ENCODE data around the gene SLC35F4. TPM values are rescaled to one million over a fixed set of nuclear protein-coding genes. Genes with fewer than 3 reads are reported as not detected.

SLC35F4 gene
- total and polyA plus RNA-seq, 2 of the 4 experiments (the other 2 are of a cell fraction) = not detected

- no peak overlapping the region for H3K14ac ChIP-seq (replicated peaks; ENCODE audit: low read depth, low read length)
- no peak overlapping the region for H2AK5ac ChIP-seq (ENCODE audit: low read depth, low read length)
- no peak overlapping the region for H2BK5ac ChIP-seq (ENCODE audit: low read depth, low read length, poor library complexity, severe bottlenecking)
- no peak overlapping the region for H2AFZ ChIP-seq (replicated peaks; ENCODE audit: low read length, poor library complexity)
- no TSS peak for BruUV-seq (replicated peaks)
- H3K36me3 ChIP-seq (ENCODE audit: control insufficient read depth, insufficient read depth, low read length) = no peaks in the 10 kb centered on the region
- no peak for TF ChIP-seq NFE2L2 (IDR thresholded peaks at IDR 0.05; ENCODE audit: low read depth, low read length)
- no peak for TF ChIP-seq CHD1 (IDR thresholded peaks at IDR 0.05; ENCODE audit: low read depth, low read length)
- TF ChIP-seq, protein P1, sequence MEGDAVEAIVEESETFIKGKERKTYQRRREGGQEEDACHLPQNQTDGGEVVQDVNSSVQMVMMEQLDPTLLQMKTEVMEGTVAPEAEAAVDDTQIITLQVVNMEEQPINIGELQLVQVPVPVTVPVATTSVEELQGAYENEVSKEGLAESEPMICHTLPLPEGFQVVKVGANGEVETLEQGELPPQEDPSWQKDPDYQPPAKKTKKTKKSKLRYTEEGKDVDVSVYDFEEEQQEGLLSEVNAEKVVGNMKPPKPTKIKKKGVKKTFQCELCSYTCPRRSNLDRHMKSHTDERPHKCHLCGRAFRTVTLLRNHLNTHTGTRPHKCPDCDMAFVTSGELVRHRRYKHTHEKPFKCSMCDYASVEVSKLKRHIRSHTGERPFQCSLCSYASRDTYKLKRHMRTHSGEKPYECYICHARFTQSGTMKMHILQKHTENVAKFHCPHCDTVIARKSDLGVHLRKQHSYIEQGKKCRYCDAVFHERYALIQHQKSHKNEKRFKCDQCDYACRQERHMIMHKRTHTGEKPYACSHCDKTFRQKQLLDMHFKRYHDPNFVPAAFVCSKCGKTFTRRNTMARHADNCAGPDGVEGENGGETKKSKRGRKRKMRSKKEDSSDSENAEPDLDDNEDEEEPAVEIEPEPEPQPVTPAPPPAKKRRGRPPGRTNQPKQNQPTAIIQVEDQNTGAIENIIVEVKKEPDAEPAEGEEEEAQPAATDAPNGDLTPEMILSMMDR (conservative IDR thresholded peaks at IDR 0.05; ENCODE audit: low read depth, low read length) = no peak
- TF ChIP-seq SMC3 (IDR thresholded peaks at IDR 0.05; ENCODE audit: low read depth, low read length) = no peak
- no peak for TF ChIP-seq POLR2A (IDR thresholded peaks at IDR 0.05; ENCODE audit: low read depth, low read length)
- TF ChIP-seq MAFK (IDR thresholded peaks at IDR 0.05; ENCODE audit: low read depth, low read length) = no peak
- TF ChIP-seq MAZ (IDR thresholded peaks at IDR 0.05; ENCODE audit: borderline replicate concordance, low read depth, low read length) = no peak
- TF ChIP-seq RAD21 (IDR thresholded peaks at IDR 0.05; ENCODE audit: low read length) = no peak
- TF ChIP-seq RCOR1 (IDR thresholded peaks at IDR 0.05; ENCODE audit: insufficient replicate concordance, low read length) = no peak
- no peak for TF ChIP-seq RFX5 (IDR thresholded peaks at IDR 0.05; ENCODE audit: low read depth, low read length)
- TF ChIP-seq BHLHE40 (IDR thresholded peaks at IDR 0.05; ENCODE audit: low read depth, low read length) = no peak
- no peak for TF ChIP-seq ELK1 (IDR thresholded peaks at IDR 0.05; ENCODE audit: borderline replicate concordance, low read depth, low read length)
- TF ChIP-seq FOS (IDR thresholded peaks at IDR 0.05; ENCODE audit: low read depth, low read length) = no peak
- H3K4me1 ChIP-seq (ENCODE audit: control insufficient read depth, insufficient read depth, low read length) = no peaks in the 10 kb centered on the region
- no peaks in the 10 kb centered on the region for H3K27me3 ChIP-seq (ENCODE audit: control insufficient read depth, insufficient read depth, low read length)
- no peak overlapping the region for H2BK15ac ChIP-seq (ENCODE audit: low read depth, low read length)
- no peak overlapping the region for H3K4me2 ChIP-seq (ENCODE audit: low read depth, low read length)
- H3K56ac ChIP-seq (ENCODE audit: extremely low read depth, insufficient read depth, low read length) = no peak overlapping the region
- intact Hi-C loops (cut with micrococcal nuclease) (no loop called here), in situ Hi-C loops (cut with MboI; ENCODE audit: low sequenced_read_pairs) (no loop called here), dilution Hi-C loops (cut with HindIII; ENCODE audit: low sequenced_read_pairs, unreplicated experiment) (no loop called here)
- H3K27ac ChIP-seq (ENCODE audit: insufficient read depth, low read length) = no peak overlapping the region
- ATAC-seq (ENCODE audit: low read depth) (no peak), DNase-seq (no peak)
- H4K20me1 ChIP-seq (ENCODE audit: insufficient read depth, low read length) = no peaks in the 10 kb centered on the region
- CTCF ChIA-PET = no interaction called here
- H4K8ac ChIP-seq (ENCODE audit: low read depth in 2 of 2, low read length in 2 of 2) = no peak overlapping the region
- no peak overlapping the region for H2AK9ac ChIP-seq (replicated peaks; ENCODE audit: low read depth, low read length, poor library complexity)
- H3K9ac ChIP-seq (ENCODE audit: low read depth, low read length) = no peak overlapping the region
- no peak overlapping the region for H4K91ac ChIP-seq (ENCODE audit: insufficient read depth, low read depth, low read length)
- H3K4me3 ChIP-seq (ENCODE audit: insufficient read depth, low read depth, low read length) = no peak overlapping the region
- no peak overlapping the region for H3K18ac ChIP-seq (ENCODE audit: low read depth, low read length)
- no peaks in the 10 kb centered on the region for H3K9me1 ChIP-seq (ENCODE audit: insufficient read depth, low read length)
- H3K79me1 ChIP-seq (ENCODE audit: low read depth in 1 of 2, low read length in 2 of 2) = no peaks in the 10 kb centered on the region
- H4K5ac ChIP-seq (ENCODE audit: low read depth, low read length) = no peak overlapping the region
- no peak overlapping the region for H3K4ac ChIP-seq (ENCODE audit: low read depth, low read length)
- H3K23ac ChIP-seq (ENCODE audit: low read depth, low read length) = no peak overlapping the region
- POLR2A ChIA-PET (ENCODE audit: unreplicated experiment) = no interaction called here
- no peaks in the 10 kb centered on the region for H3K9me3 ChIP-seq (ENCODE audit: control insufficient read depth, insufficient read depth, low read length)
- no peak overlapping the region for H2BK120ac ChIP-seq (ENCODE audit: low read depth, low read length)
- no CpG with 5 or more reads among the region's 2 CpGs for WGBS, 2 experiments (ENCODE audit: extremely low coverage in 2 of 2, insufficient read length in 1 of 2)
- no peak overlapping the region for H2BK20ac ChIP-seq (ENCODE audit: low read depth, low read length)
These were observed 53.2 kb downstream of the SLC35F4 start for GRCh38 chr14:57812741-57813140.
